ENCODE results near the gene GBGT1.

GBGT1 gene

DNA sequence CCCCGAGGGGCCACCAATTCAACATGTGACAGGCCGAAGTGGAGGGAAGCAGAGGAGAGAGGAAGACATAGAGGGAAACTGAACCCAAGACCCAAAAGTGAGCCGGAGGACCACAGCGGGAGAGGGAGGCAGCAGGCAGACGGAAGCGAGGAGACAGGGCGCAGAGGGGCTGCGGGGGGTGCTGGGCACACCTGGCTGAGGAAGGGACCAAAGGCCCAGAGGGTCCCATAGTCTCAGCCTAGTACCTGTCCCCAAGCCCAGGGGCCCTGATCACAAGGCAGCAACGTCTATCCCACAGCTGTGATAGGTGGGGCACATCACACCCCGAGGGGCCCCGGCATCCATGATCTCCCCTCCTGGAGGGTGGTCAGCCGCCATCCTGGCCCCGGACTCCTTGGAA is 35.6 kb downstream of the GBGT1 start:
- Histone ChIP-seq H3K36me3 (ENCODE audit: control insufficient read depth in 4 of 4, insufficient read depth in 4 of 4, low read length in 3 of 4) (peaks cover 0 to 11% (median 5%) of the 10 kb centered on the region in 4 experiments), H3K4me3 (ENCODE audit: control insufficient read depth in 1 of 7, extremely low read depth in 1 of 7, insufficient read depth in 4 of 7, low read depth in 2 of 7, low read length in 6 of 7) (no peak overlapping the region), H3K27ac (ENCODE audit: insufficient read depth in 1 of 2, low read depth in 1 of 2, low read length in 2 of 2, poor library complexity in 1 of 2, severe bottlenecking in 2 of 2) (no peak overlapping the region), H3K9me3 (ENCODE audit: control extremely low read depth in 1 of 5, control insufficient read depth in 4 of 5, insufficient read depth in 2 of 5, low read depth in 1 of 5, low read length in 4 of 5) (no peaks in the 10 kb centered on the region), H3K27me3 (replicated peaks in 2 of 5; ENCODE audit: control insufficient read depth in 4 of 5, insufficient read depth in 5 of 5, low read length in 4 of 5) (no peaks in the 10 kb centered on the region), H3K4me1 (ENCODE audit: control extremely low read depth in 1 of 4, control insufficient read depth in 4 of 4, insufficient read depth in 4 of 4, low read length in 3 of 4) (peaks cover 0 to 79% (median 57%) of the 10 kb centered on the region in 4 experiments)
- ChIA-PET CTCF (interaction anchor here (1.1 to 3.9 kb wide), 5 partner anchors 8 to 17 kb away, joined by 3 to 13 read pairs (median 4); no protein-coding TSS in a partner anchor), POLR2A (interaction anchor here (2.9 kb wide), 1 partner anchor 16 kb away, joined by 8 read pairs; no protein-coding TSS in a partner anchor)
- 92% methylated on average over 8 of the region's 13 CpGs for WGBS (ENCODE audit: insufficient coverage)
- DNase-seq = no peak

DNA sequence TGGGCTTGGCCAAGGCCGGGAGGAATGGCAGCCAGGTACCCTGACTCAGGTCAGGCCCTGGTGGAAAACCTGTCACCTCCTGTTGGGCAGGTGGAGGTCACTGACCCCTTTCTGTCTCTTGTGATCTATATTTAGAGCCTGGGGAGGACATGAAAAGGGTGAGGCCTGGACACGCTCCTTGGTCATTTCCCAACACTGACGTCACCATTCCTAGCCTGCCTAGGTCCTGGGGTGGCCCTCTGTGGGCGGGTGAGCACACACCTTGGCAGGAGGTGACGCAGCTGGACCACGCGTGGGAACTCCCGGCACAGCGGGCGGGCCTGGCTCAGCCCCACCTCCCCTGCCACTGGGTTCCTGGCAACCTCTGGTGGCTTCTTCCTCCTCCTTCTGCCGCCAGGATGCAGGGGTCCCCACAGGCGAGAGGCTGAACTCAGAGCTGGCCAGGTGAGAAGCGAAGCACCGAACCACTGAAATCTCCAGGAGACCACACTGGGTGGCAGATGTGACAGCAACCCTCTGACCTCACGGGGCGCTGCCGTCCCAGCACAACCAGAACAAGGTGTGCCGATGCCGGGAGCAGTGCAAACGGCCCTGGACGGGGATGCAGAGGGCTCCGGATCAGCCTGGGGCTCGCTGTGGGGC is 36.3 kb downstream of the GBGT1 start:
- H3K4me1 ChIP-seq (ENCODE audit: control extremely low read depth in 1 of 4, control insufficient read depth in 4 of 4, insufficient read depth in 4 of 4, low read length in 3 of 4) = peaks cover 0 to 79% (median 59%) of the 10 kb centered on the region in 4 experiments

DNA sequence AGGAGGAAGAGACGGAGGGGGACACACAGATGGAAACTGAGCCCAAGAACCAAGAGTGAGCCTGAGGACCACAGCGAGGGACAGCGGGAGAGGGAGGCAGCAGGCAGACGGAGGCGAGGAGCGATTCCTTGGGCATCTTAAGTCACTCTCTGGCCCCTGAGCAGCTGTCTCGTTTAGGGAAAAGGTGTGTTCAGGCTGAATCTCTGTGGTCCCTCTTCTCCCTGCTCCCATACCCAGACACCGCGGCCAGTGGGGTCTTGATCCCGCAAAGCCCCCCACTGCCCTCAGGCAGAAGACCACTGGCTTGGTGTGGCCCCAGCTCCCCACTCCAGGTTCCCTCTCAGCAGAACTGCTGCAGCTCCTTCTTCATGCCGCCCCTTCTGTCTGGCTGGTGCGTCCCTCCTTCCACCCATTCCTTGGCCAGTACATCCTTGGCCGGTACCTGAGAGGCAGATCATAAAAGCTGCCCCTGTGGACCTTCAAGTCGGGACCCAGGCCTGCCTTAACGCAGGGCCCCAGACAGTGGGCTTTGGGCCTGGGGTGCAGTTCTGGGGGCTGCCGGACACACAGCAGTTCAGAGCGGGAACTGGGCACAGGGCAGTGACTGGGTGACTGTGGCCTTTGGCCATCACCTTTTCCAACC is 36.9 kb downstream of the GBGT1 start:
- CTCF ChIA-PET = interaction anchor here (1.0 to 3.9 kb wide), 6 partner anchors 10 to 70 kb away, joined by 3 to 13 read pairs (median 4); no protein-coding TSS in a partner anchor
- Histone ChIP-seq H3K4me3 (ENCODE audit: control insufficient read depth in 1 of 7, extremely low read depth in 1 of 7, insufficient read depth in 4 of 7, low read depth in 2 of 7, low read length in 6 of 7) (peak overlapping the region in 2 of 7 experiments; percentile 7 to 43), H3K9me3 (ENCODE audit: control extremely low read depth in 1 of 5, control insufficient read depth in 4 of 5, insufficient read depth in 2 of 5, low read depth in 1 of 5, low read length in 4 of 5) (no peaks in the 10 kb centered on the region), H3K27me3 (replicated peaks in 2 of 5; ENCODE audit: control insufficient read depth in 4 of 5, insufficient read depth in 5 of 5, low read length in 4 of 5) (no peaks in the 10 kb centered on the region), H3K27ac (ENCODE audit: insufficient read depth in 1 of 2, low read depth in 1 of 2, low read length in 2 of 2, poor library complexity in 1 of 2, severe bottlenecking in 2 of 2) (peak overlapping the region; percentile 15 to 58), H3K4me1 (ENCODE audit: control extremely low read depth in 1 of 4, control insufficient read depth in 4 of 4, insufficient read depth in 4 of 4, low read length in 3 of 4) (peaks cover 0 to 80% (median 64%) of the 10 kb centered on the region in 4 experiments), H3K36me3 (ENCODE audit: control insufficient read depth in 4 of 4, insufficient read depth in 4 of 4, low read length in 3 of 4) (peaks cover 0 to 7% (median 3%) of the 10 kb centered on the region in 4 experiments)
- POLR2A ChIA-PET = interaction anchor here (0.7 to 2.9 kb wide), 5 partner anchors 14 to 984 kb away, joined by 3 to 8 read pairs (median 4); no protein-coding TSS in a partner anchor
- no peak for DNase-seq
- WGBS (ENCODE audit: insufficient coverage) = 88% methylated on average over 16 of the region's 17 CpGs

More for the DNA sequence above, 36.3 kb downstream of the GBGT1 start:
- no peak for DNase-seq
- H3K4me3 ChIP-seq (ENCODE audit: control insufficient read depth in 1 of 7, extremely low read depth in 1 of 7, insufficient read depth in 4 of 7, low read depth in 2 of 7, low read length in 6 of 7) = no peak overlapping the region
- H3K27ac ChIP-seq (ENCODE audit: insufficient read depth in 1 of 2, low read depth in 1 of 2, low read length in 2 of 2, poor library complexity in 1 of 2, severe bottlenecking in 2 of 2) = peak overlapping the region; percentile 7 to 58
- ChIA-PET POLR2A (interaction anchor here (2.9 kb wide), 1 partner anchor 15 kb away, joined by 8 read pairs; no protein-coding TSS in a partner anchor), CTCF (interaction anchor here (1.1 to 3.9 kb wide), 5 partner anchors 9 to 18 kb away, joined by 3 to 13 read pairs (median 4); no protein-coding TSS in a partner anchor)
- no peaks in the 10 kb centered on the region for H3K9me3 ChIP-seq (ENCODE audit: control extremely low read depth in 1 of 5, control insufficient read depth in 4 of 5, insufficient read depth in 2 of 5, low read depth in 1 of 5, low read length in 4 of 5)
- 85% methylated on average over 22 of the region's 23 CpGs for WGBS (ENCODE audit: insufficient coverage)
- peaks cover 0 to 10% (median 4%) of the 10 kb centered on the region in 4 experiments for H3K36me3 ChIP-seq (ENCODE audit: control insufficient read depth in 4 of 4, insufficient read depth in 4 of 4, low read length in 3 of 4)
- no peaks in the 10 kb centered on the region for H3K27me3 ChIP-seq (replicated peaks in 2 of 5; ENCODE audit: control insufficient read depth in 4 of 5, insufficient read depth in 5 of 5, low read length in 4 of 5)

DNA sequence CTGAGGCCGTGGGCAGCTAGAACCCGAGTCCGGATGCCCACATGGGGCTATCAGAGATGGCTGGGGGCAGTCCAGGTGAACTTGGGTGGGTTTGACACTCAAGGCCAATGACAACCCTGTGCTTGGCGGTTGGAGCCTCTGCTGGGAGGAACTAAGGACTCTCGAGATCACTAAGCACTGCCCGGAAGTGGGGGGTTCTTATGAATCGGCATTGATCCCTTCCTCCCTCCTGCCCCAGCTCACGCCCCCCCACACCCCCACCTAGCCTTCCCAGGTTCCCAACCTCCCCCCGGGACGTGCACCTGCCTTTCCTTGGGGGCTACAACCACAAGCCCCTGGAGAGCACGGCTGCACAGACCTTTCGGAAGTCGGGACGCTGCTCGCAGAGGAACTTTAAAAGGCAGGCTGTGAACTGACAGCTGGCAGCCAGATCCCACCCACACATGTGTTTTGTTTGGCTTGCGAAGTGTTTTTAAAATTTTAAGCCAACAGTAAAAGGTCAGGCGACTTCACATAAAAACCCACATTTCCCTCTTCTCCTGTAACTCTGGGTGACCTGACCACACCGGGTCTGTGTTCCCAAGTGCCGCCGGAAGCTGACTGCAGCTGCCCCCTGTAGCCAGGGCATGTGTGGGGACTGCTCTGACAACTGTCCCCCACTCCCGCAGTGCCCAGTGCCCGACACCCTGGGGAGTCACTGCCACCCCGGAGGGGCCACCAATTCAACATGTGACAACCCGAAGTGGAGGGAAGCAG is 37.6 kb downstream of the GBGT1 start:
- Histone ChIP-seq H3K27ac (ENCODE audit: insufficient read depth in 1 of 2, low read depth in 1 of 2, low read length in 2 of 2, poor library complexity in 1 of 2, severe bottlenecking in 2 of 2) (peak overlapping the region; percentile 15 to 58), H3K9me3 (ENCODE audit: control extremely low read depth in 1 of 5, control insufficient read depth in 4 of 5, insufficient read depth in 2 of 5, low read depth in 1 of 5, low read length in 4 of 5) (no peaks in the 10 kb centered on the region), H3K36me3 (ENCODE audit: control insufficient read depth in 4 of 4, insufficient read depth in 4 of 4, low read length in 3 of 4) (peaks cover 0 to 7% (median 3%) of the 10 kb centered on the region in 4 experiments), H3K4me1 (ENCODE audit: control extremely low read depth in 1 of 4, control insufficient read depth in 4 of 4, insufficient read depth in 4 of 4, low read length in 3 of 4) (peaks cover 0 to 80% (median 67%) of the 10 kb centered on the region in 4 experiments), H3K4me3 (ENCODE audit: control insufficient read depth in 1 of 7, extremely low read depth in 1 of 7, insufficient read depth in 4 of 7, low read depth in 2 of 7, low read length in 6 of 7) (peak overlapping the region in 3 of 7 experiments; percentile 35 to 43 (median 42)), H3K27me3 (replicated peaks in 2 of 5; ENCODE audit: control insufficient read depth in 4 of 5, insufficient read depth in 5 of 5, low read length in 4 of 5) (no peaks in the 10 kb centered on the region)
- 50% methylated on average over 16 of the region's 24 CpGs for WGBS (ENCODE audit: insufficient coverage)
- peak in 2 of 3 donors; percentile 68 to 83 for DNase-seq
- CTCF ChIA-PET = interaction anchor here (1.0 to 3.9 kb wide), 5 partner anchors 13 to 69 kb away, joined by 3 to 13 read pairs (median 9); no protein-coding TSS in a partner anchor
- POLR2A ChIA-PET = interaction anchor here (0.6 to 2.9 kb wide), 7 partner anchors 13 to 983 kb away, joined by 3 to 8 read pairs (median 4); no protein-coding TSS in a partner anchor

DNA sequence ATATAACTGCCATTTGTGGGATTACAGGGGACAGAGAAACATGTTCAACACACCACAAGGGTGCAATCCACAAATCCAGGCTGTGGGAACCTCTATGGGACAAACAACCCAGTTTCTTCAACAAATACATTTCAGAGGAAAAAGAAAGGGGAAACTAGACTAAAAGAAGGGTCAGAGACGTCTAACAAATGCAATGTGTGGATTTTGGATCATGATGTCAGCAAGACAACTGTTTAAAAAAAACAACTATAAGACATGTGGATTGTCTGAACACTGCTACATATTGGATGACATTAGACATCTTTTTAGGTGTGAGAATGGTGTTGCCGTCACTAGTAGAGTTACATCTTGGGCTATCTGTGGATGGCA is 38.8 kb downstream of the GBGT1 start:
- Histone ChIP-seq H3K4me1 (ENCODE audit: control extremely low read depth in 1 of 4, control insufficient read depth in 4 of 4, insufficient read depth in 4 of 4, low read length in 3 of 4) (peaks cover 0 to 82% (median 74%) of the 10 kb centered on the region in 4 experiments), H3K27ac (ENCODE audit: insufficient read depth in 1 of 2, low read depth in 1 of 2, low read length in 2 of 2, poor library complexity in 1 of 2, severe bottlenecking in 2 of 2) (peak overlapping the region in 1 of 2 experiments; percentile 74), H3K9me3 (ENCODE audit: control extremely low read depth in 1 of 5, control insufficient read depth in 4 of 5, insufficient read depth in 2 of 5, low read depth in 1 of 5, low read length in 4 of 5) (no peaks in the 10 kb centered on the region), H3K36me3 (ENCODE audit: control insufficient read depth in 4 of 4, insufficient read depth in 4 of 4, low read length in 3 of 4) (peaks cover 0 to 7% (median 3%) of the 10 kb centered on the region in 4 experiments), H3K4me3 (ENCODE audit: control insufficient read depth in 1 of 7, extremely low read depth in 1 of 7, insufficient read depth in 4 of 7, low read depth in 2 of 7, low read length in 6 of 7) (no peak overlapping the region), H3K27me3 (replicated peaks in 2 of 5; ENCODE audit: control insufficient read depth in 4 of 5, insufficient read depth in 5 of 5, low read length in 4 of 5) (no peaks in the 10 kb centered on the region)
- ChIA-PET CTCF (interaction anchor here (1.9 to 3.9 kb wide), 3 partner anchors 11 to 22 kb away, joined by 9 to 13 read pairs (median 11); no protein-coding TSS in a partner anchor), POLR2A (interaction anchor here (2.0 kb wide), 1 partner anchor 11 kb away, joined by 7 read pairs; no protein-coding TSS in a partner anchor)
- WGBS (ENCODE audit: insufficient coverage) = 100% methylated on average over 1 of the region's 2 CpGs
- no peak for DNase-seq

DNA sequence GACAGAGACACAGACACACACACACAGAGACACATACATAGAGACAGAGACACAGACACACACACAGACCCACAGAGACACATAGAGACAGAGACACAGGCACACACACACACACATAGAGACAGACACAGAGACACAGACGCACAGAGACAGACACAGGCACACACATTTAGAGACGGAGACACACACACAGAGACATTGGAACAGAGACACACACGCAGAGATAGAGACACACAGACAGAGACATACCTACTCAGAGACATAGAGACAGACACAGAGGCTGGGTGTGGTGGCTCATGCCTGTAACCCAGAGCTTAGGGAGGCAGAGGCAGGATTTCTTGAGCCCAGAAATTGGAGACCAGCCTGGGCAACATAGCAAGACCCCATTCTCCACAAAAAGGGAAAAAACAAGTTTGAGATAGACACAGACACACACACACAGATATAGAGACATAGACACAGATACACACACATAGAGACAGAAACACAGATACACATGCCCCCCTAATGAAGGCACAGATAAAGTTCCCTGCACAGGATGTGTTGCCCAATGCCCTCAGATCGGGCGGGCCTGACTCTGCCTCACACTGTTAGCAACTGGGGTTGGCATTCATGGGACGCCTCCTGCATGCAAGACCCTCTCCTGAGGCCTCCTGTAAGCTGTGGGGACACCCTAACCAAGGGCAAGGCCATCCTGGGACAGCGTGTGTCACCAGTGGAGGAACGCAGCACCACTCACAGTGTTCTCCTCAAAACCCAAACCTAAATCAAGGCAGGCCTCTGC is 39.4 kb downstream of the GBGT1 start:
- CTCF ChIA-PET = interaction anchor here (1.9 kb wide), 1 partner anchor 11 kb away, joined by 11 read pairs; no protein-coding TSS in a partner anchor
- Histone ChIP-seq H3K9me3 (ENCODE audit: control extremely low read depth in 1 of 5, control insufficient read depth in 4 of 5, insufficient read depth in 2 of 5, low read depth in 1 of 5, low read length in 4 of 5) (no peaks in the 10 kb centered on the region), H3K4me3 (ENCODE audit: control insufficient read depth in 1 of 7, extremely low read depth in 1 of 7, insufficient read depth in 4 of 7, low read depth in 2 of 7, low read length in 6 of 7) (no peak overlapping the region), H3K27me3 (replicated peaks in 2 of 5; ENCODE audit: control insufficient read depth in 4 of 5, insufficient read depth in 5 of 5, low read length in 4 of 5) (no peaks in the 10 kb centered on the region), H3K4me1 (ENCODE audit: control extremely low read depth in 1 of 4, control insufficient read depth in 4 of 4, insufficient read depth in 4 of 4, low read length in 3 of 4) (peaks cover 0 to 88% (median 79%) of the 10 kb centered on the region in 4 experiments), H3K27ac (ENCODE audit: insufficient read depth in 1 of 2, low read depth in 1 of 2, low read length in 2 of 2, poor library complexity in 1 of 2, severe bottlenecking in 2 of 2) (peak overlapping the region in 1 of 2 experiments; percentile 74), H3K36me3 (ENCODE audit: control insufficient read depth in 4 of 4, insufficient read depth in 4 of 4, low read length in 3 of 4) (peaks cover 0 to 7% (median 3%) of the 10 kb centered on the region in 4 experiments)
- POLR2A ChIA-PET = interaction anchor here (2.0 kb wide), 1 partner anchor 11 kb away, joined by 7 read pairs; no protein-coding TSS in a partner anchor
- no peak for DNase-seq
- WGBS (ENCODE audit: insufficient coverage) = 78% methylated on average over 5 of the region's 8 CpGs

All from common myeloid progenitor, CD34-positive (primary cell).